HFFc6 (cell line): Measurements from ENCODE around the gene GPC5. TPM values are rescaled to one million over a fixed set of nuclear protein-coding genes. Genes with fewer than 3 reads are reported as not detected.

Experiments
- DNase-seq: peaks from one replicate; pipeline ENCODE4 v3.0.0-alpha.2; 2018
- H3K27ac Mint-ChIP-seq: 2 replicates; pipeline ENCODE4 v1.8.0; 2020; ENCODE audit warnings: mild to moderate bottlenecking, mixed read lengths
- H3K27me3 Mint-ChIP-seq: 2 replicates; pipeline ENCODE4 v1.8.0; 2021; ENCODE audit warnings: mild to moderate bottlenecking, moderate library complexity, mixed read lengths; ENCODE audit not compliant: insufficient read depth
- H3K36me3 Mint-ChIP-seq: 2 replicates; pipeline ENCODE4 v1.8.0; 2021; ENCODE audit warnings: low read depth, mixed read lengths
- H3K4me1 Mint-ChIP-seq: 2 replicates; pipeline ENCODE4 v1.8.0; 2020; ENCODE audit warnings: low read depth, mixed read lengths
- H3K4me3 Mint-ChIP-seq: 2 replicates; pipeline ENCODE4 v1.8.0; 2020; ENCODE audit warnings: mild to moderate bottlenecking, moderate library complexity, mixed read lengths
- H3K9me3 Mint-ChIP-seq: 2 replicates; pipeline ENCODE4 v1.8.0; 2020; ENCODE audit warnings: mild to moderate bottlenecking, mixed read lengths
- total RNA-seq, 6 experiments: library from RNA; stranded (reverse); fragmentation: NEBNext Ultra II Directional; extraction: Animal tissue kit (Norgen Biotek cat#: 25700); gene quantifications; 2 replicates in 1 of 6; 3 replicates in 5 of 6; pipeline ENCODE4 v1.2.3, GENCODE V29; 2021
- TF ChIP-seq, protein P1 (sequence below): fragments of 200-600 bp; sonication (generic); IDR thresholded peaks from 2 replicates; pipeline ENCODE4 v1.5.0; 2021; ENCODE audit warnings: antibody characterized with exemption, mild to moderate bottlenecking

The GPC5 gene
- total RNA-seq, 6 experiments from 2014 or later: 0.06 TPM; not detected in 5

DNA sequence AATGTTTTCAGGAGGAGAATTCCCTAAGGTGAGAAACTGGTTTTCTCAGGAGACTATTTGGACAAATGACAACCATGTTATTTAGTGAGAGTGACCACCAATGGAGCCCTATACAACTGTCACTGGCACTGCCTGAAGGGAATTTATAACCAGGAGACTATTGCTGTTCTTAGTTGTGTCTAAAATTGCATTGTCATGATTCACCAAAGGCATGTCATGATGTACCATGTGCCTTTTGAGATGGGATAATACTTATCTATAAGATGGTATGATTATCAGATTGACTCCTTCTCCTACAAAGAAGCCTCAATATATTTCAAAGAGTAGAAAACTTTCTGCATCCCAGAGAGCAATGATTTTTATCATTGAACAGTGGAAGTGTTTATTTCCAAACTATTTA lies 1088.8 kb downstream of the GPC5 start:
- H3K4me1 Mint-ChIP-seq: no peaks in the 10 kb centered on the region
- no peak overlapping the region for H3K4me3 Mint-ChIP-seq
- peaks cover 24% of the 10 kb centered on the region for H3K9me3 Mint-ChIP-seq
- no peak overlapping the region for H3K27ac Mint-ChIP-seq
- no peaks in the 10 kb centered on the region for H3K36me3 Mint-ChIP-seq
- TF ChIP-seq, protein P1, sequence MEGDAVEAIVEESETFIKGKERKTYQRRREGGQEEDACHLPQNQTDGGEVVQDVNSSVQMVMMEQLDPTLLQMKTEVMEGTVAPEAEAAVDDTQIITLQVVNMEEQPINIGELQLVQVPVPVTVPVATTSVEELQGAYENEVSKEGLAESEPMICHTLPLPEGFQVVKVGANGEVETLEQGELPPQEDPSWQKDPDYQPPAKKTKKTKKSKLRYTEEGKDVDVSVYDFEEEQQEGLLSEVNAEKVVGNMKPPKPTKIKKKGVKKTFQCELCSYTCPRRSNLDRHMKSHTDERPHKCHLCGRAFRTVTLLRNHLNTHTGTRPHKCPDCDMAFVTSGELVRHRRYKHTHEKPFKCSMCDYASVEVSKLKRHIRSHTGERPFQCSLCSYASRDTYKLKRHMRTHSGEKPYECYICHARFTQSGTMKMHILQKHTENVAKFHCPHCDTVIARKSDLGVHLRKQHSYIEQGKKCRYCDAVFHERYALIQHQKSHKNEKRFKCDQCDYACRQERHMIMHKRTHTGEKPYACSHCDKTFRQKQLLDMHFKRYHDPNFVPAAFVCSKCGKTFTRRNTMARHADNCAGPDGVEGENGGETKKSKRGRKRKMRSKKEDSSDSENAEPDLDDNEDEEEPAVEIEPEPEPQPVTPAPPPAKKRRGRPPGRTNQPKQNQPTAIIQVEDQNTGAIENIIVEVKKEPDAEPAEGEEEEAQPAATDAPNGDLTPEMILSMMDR: no peak
- no peaks in the 10 kb centered on the region for H3K27me3 Mint-ChIP-seq
- no peak for DNase-seq

DNA sequence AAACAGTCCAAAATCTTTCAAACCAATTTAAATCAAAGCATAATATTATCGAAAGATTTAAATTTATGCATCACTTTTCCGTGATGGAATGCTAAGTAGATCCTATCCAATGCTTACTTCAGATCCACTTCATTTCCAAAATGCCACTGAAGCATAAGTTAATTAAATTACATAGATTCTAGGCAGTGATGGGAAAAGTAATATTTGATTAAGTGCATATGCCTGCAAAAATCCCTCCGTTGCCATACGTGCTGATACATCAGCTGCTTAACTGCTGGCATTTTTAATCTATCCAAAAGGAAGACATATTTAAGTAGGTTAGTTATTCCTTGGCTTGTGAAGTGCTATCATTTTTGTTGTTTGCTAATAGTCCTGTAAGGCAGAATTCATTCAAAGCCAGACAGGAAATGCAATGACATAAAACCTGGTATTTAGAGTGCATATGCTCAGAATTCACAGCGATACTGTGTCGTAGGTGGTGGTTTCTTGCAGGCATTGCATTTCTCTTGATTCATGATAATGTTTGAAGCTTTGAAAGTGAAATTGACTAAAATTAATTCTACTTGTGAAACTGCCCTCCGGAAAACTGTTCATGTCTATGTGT lies 1089.9 kb downstream of the GPC5 start:
- H3K27ac Mint-ChIP-seq: no peak overlapping the region
- H3K9me3 Mint-ChIP-seq: peaks cover 21% of the 10 kb centered on the region
- TF ChIP-seq, protein P1: no peak
- H3K36me3 Mint-ChIP-seq: no peaks in the 10 kb centered on the region
- no peaks in the 10 kb centered on the region for H3K4me1 Mint-ChIP-seq
- no peaks in the 10 kb centered on the region for H3K27me3 Mint-ChIP-seq
- DNase-seq: no peak
- no peak overlapping the region for H3K4me3 Mint-ChIP-seq

DNA sequence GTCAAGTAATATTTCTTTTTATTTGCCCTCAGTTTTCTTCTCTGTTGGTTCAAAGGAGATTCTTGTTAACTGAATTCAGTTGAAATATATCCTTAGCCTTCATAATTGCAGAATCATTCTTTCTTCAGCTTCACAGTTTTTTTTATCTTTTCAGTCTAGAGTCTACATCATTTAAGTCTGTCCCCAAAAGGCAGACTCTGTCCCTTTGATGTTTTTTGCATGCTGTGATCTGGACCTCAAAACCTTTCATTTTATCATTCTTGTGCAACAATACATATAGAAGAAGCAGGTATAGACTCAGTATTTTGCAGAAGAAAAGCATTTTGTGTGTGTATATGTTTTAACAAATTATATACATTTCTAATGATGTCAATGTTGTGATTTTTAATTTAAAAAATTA lies 1093.4 kb downstream of the GPC5 start:
- Mint-ChIP-seq H3K9me3 (peaks cover 34% of the 10 kb centered on the region), H3K27ac (no peak overlapping the region), H3K27me3 (no peaks in the 10 kb centered on the region), H3K36me3 (no peaks in the 10 kb centered on the region), H3K4me3 (no peak overlapping the region), H3K4me1 (no peaks in the 10 kb centered on the region)
- TF ChIP-seq, protein P1: no peak
- DNase-seq: no peak

DNA sequence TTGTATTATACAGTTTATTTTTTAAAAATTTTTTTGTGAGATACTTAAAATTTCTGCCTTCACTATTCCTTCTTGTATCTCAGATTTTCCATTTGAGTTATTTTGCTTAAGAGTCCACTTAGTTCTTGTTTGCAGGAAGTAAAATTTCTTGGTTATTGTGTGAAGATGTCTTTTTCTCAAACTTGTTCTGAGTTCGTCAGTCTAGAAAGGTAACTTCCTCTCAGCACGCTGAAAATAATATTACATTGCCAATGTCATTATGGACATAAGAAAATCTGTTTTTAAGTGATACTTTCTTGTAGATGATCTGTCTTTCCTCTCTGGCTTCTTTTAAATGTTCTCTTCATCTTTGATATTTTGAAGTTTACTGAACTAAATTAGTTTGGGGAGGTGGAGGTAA lies 1096.5 kb downstream of the GPC5 start:
- Mint-ChIP-seq H3K4me1 (no peaks in the 10 kb centered on the region), H3K36me3 (no peaks in the 10 kb centered on the region), H3K27me3 (no peaks in the 10 kb centered on the region), H3K4me3 (no peak overlapping the region), H3K9me3 (peaks cover 52% of the 10 kb centered on the region), H3K27ac (no peak overlapping the region)
- DNase-seq: no peak
- TF ChIP-seq, protein P1: no peak

DNA sequence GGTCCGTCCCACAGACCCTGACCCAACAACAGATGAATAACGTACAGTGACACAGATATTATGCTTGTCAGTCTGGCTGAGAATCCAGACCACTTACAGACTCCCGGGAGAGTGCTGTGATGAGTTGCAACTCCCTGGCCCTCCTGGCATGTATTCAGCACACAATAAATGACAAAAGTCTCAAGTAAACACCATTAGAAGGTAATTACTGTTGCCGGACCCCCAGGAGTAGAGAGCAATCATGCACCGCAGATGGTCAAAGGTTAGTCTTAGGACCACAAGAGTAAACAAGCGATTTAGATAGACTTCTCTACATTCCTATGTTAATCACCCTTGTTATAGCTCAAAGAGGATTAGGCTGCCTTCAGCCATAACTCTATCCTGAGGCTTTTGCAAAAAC lies 1101.8 kb downstream of the GPC5 start:
- no peak overlapping the region for H3K4me3 Mint-ChIP-seq
- no peaks in the 10 kb centered on the region for H3K36me3 Mint-ChIP-seq
- H3K27me3 Mint-ChIP-seq: no peaks in the 10 kb centered on the region
- no peak overlapping the region for H3K27ac Mint-ChIP-seq
- peaks cover 55% of the 10 kb centered on the region for H3K9me3 Mint-ChIP-seq
- no peak for DNase-seq
- TF ChIP-seq, protein P1: no peak
- no peaks in the 10 kb centered on the region for H3K4me1 Mint-ChIP-seq

DNA sequence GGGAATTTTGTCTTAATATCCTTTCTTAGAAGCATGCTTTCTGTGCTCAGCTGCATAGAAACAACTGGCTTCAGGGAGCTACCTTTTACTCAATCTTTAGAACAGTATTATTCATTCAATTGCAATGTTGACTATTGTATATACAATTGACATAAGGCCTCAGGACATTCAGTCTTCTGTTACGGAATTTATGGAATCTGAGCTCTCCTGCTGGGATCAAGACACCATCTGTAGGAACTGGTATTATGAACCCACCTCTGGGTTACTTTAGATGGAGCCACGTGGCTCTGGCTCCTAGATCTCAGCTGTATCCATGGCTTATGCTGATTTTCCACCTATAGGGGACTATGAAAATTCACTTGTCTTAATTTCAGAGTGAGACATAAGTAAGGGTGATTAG lies 1112.0 kb downstream of the GPC5 start:
- no peak for DNase-seq
- H3K4me3 Mint-ChIP-seq: no peak overlapping the region
- TF ChIP-seq, protein P1: no peak
- no peaks in the 10 kb centered on the region; the same call in 1 of the 2 replicates for H3K27me3 Mint-ChIP-seq
- H3K9me3 Mint-ChIP-seq: peaks cover 26% of the 10 kb centered on the region
- no peaks in the 10 kb centered on the region for H3K36me3 Mint-ChIP-seq
- H3K27ac Mint-ChIP-seq: no peak overlapping the region
- H3K4me1 Mint-ChIP-seq: no peaks in the 10 kb centered on the region
